HG03095 (cell line): ENCODE data around the gene TMEM181.
"Not testable (repeated sequence)": the region's sequence is repeated elsewhere in the genome, so short reads cannot be mapped to it uniquely, and the experiment has no call there.

Experiments
- ATAC-seq: cut with Tn5 transposase; IDR thresholded peaks from one replicate; pipeline ENCODE4 v1.9.1; 2021; ENCODE audit warnings: moderate library complexity; ENCODE audit not compliant: unreplicated experiment

Gene TMEM181

GRCh38 chr6:158536891-158537798 lies 22.7 kb upstream of the TMEM181 start:
- ATAC-seq = no peak

DNA sequence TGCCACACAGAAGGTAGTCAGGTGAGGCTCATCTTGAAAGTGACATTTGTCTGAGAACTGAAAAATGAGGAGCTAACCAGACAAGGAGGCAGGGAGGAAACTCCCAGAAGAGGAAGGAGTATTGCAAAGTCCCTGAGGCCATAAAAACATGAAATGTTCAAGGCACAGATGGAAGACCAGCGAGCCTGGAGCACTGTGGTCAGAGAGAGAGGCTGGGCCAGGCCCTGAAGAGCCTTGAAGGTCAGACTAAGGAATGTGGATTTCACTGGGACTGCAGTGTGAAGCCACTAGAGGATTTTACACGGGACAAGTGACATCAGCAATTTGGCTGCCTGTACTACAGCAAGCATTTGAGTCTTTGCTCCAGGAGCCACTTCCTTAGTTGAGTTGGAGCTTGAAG lies 21.1 kb upstream of the TMEM181 start:
- no peak for ATAC-seq

DNA sequence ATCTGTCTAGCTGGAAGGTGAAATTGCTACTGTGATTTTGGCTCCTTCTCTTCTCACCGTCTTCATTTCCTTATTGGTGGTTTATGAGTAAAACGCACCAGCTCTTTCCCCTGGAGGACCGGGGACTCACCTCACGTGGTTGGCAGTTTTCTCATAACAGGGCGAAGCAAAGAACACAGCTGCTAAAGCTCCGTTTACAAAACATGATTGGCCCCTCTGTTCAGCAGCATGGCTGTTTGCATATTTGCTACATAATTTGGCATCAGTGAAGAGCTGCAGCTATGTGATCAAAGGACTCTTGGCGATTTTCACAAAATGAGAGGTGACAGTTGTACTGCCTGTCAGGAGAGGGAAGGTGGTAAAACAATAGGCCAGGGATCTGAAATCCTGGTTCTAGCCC lies 20.5 kb upstream of the TMEM181 start:
- ATAC-seq = no peak

DNA sequence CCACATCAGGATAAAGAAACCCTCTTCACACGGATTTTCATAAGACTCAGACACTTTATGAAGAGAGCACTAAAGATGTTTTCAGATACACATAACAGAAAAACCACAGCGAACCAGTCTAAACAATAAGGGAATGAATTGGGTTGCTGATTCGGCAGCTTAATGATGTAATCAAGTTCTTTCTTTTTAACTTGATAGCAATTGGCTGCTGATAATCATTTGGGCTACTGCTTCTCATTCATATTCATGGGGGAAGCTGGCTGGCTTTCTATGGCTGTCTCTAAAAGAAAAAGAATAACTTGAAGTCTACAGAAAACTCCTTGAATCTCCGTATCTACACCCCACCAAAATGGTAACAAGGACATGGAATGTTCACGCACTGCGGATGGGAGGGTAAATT lies 20.0 kb upstream of the TMEM181 start:
- no peak for ATAC-seq

- no peak for ATAC-seq
These were observed 16.2 kb upstream of the TMEM181 start for GRCh38 chr6:158543606-158544185.

GRCh38 chr6:158544428-158544827 lies 15.5 kb upstream of the TMEM181 start:
- no peak for ATAC-seq

DNA sequence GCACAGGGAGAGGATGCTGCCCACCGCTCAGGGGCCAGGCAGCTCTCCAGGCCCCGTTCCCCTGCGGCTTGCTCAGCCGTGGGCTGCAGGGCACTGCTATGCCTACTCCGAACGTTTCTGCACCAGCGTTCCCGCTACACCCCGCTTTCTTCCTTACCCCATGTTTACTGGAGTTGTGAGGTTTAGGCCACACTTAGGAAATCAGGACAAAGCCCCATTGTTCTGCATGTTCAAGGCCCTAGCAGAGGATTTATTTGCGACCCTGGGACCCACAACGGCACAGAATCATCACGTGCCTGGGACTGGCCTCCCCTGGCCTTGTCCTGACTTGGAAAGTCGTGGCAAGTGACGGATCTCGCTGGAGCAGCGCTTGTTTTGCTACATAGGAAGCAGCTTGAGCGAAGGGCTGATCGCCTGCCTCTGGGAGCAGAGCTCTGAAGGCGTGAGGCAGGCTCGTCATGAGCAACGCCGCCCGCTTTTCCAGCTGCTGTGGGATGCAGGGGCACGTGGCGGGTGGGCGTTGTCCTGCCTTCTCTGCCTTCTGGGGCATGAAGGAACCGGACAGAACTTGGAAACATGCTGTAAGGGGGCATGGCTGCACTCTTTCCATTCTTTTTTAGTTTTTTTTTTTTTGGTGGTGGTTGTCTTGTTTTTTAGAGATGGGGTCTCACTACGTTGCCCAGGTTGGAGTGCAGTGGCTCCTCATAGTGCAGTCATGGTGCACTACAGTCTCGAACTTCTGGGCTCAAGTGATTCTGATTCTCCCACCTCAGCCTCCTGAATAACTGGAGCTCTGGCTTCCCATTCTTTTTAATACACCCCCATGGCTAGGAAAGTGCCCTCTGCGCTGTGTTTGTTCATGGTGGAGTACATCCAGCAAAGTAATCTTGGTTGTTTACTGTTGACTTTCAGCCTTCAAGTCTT lies 14.6 kb upstream of the TMEM181 start:
- ATAC-seq = no peak

DNA sequence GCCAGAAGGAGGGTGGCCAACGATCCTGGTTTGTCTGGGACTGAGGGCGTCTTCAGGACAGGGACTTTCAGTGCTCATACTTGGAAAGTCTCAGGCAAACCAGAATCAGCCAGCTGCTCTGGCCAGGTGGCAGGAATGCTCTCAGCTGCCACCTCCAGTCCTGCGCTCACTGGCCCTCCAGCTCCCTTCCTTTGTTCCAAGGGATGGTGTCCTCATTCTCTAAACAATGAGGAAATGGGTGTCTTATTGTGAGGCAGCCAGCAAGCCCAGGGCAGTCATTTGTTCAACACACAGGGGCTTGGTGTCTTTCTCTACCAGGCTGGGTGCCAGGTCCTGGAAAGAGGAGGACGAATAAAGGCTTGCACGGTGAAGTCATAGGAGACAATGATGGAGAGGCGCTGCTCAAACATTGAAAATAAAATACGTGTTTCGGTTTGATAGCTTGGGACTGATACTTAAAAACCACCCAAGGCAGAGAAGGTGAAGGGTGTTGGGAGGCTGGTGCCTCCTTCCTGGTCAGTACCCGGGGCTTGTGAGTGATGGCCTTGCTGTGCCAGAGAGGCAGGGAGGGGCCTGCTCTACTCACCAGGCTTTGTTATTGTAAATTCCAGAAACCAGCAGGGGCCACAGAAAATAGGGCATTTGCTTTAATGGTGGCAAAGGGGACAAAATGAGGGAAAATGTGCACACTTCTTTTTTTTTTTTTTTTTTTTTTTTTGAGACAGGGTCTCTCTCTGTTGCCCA lies 11.3 kb upstream of the TMEM181 start:
- ATAC-seq = no peak

- ATAC-seq = no peak
These were observed 7.7 kb upstream of the TMEM181 start for GRCh38 chr6:158552055-158552795.

DNA sequence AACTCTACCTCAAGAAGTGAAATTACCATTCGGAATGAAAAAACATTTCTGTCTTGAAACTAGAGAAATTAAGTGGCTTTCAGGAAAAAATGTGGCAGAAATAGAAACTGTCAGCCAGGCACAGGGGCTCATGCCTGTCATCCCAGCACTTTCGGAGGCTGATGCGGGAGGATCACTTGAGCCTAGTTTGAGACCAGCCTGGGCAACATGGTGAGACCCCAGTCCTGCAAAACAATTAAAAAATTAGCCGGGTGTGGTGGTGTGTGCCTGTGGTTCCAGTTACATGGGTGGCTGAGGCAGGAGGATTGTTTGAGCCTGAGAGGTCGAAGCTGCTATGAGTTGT lies 7.1 kb upstream of the TMEM181 start:
- ATAC-seq = no peak

DNA sequence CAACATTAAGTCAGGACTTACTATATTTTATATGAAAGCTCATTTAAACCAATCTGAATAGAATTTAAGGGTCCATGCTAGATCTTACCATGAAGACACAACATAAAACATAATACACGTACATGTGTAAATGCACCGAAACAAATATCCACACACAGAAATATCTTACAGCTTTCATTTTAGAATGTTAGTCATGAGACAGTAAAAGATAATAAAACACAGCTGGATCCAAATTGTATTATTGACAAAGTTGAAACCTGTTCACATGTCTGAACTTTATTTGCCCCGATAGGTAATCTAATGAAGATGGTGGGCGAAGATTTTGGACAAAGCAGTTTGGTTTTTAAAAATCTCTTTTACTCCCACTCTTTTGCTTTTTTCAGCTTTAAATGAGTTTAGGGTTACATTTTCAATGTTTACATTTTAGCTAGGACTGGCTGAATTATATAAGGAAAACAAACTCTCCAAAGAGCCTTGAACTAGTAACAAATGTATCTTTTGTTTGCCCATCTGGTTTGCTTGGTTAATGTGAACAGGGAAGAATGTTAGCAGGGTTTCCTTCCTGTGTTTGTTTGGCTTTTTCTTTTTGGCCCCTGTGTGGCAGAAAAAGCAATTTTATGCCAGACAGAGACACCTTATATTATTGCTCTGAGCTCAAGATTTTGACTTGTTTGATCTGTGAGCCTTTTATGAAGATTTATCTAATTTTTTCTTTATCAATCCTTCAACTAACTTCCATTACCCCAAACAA lies 5.1 kb upstream of the TMEM181 start:
- ATAC-seq = no peak

- no peak for ATAC-seq
These were observed 3.8 kb upstream of the TMEM181 start for GRCh38 chr6:158556113-158556512.

GRCh38 chr6:158557110-158557509 lies 2.8 kb upstream of the TMEM181 start:
- ATAC-seq = not testable (repeated sequence)

DNA sequence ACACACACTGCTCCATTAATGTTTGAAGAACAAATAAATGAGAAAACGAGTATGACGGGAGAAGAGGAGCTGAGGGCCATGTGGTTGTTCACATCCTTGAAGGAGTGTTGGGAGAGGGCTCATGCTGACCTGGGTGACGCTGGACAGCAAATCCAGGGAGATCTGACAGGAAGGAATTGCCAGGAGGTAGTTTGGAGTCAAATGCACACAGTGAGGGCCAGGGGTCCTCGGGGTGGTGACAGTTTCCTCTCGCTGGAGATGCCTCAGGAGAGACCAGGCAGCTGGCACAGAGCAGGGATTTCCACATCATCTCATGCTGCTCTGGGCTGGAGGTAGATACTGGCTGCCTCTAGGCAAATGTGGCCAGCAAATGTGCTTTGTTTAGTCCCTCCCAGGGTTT lies 2.0 kb upstream of the TMEM181 start:
- ATAC-seq = no peak

DNA sequence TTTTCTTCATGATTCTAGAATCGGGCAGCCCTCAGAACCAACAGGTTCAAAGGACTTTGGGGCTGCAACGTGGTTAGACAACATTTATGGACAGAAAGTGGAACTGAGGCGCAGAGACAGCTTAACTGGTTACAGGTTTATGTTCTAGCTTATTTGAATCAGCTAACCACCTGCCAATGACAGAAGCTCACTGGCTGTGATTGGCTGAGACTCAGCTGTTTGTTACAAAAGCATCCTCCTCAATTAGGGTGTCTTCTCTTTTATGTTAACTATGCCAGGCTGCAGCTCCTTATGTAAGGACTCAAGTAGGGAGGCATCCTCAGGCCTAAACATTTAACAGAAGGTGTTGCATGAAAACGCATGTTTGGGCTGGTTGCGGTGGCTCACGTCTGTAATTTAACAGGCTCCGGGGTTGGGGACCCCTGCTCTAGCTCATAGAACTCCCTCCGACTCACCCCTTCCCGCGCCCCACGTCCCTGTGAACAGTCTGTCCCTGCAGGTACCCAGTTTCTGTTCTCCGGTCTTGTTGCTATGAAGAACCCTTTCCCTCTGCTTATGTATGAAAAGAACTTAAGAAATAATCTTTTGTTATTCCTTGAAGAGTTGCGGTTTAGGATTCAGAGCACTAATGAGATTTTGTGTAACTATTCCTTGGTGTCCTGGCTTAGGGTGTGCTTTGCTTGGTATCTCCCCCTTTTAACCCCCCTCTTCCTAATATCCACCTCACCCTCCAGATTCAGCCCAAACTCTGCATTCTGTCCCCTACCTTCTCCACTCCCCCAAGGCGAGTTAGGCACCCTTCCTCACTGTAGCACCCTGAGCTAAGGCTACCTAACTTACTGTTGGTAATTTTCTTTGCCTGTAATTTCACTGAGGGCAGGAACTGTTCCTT lies 1.2 kb upstream of the TMEM181 start:
- no peak for ATAC-seq

DNA sequence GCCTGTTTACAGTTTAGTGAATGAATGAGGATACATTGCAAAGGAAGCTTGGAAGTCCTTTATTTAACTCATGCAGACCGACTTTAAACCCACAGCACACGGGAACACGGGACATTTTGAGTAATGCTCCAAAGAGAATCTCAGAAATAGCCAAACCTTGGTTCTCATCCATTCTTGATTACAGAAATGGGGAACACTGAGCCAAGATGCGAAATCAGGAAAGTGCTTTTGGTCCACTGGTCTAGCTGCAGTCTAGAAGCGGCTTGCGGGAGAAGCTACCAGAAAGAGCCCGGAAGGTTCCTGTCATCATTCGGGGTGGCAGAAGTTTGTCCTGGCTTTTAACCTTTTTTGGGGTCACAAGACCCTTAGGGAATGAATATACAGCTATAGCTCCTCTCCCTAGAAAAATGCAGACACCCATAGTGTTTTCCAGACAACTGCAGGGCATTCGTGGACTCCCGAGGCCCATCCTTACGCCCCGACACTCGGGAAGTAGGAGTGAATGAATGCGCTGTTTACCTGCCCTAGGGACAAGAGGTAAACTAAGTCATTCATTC lies 475 bp upstream of the TMEM181 start:
- no peak for ATAC-seq

- ATAC-seq = no peak
These were observed 987 bp downstream of the TMEM181 start for GRCh38 chr6:158560836-158561320.

DNA sequence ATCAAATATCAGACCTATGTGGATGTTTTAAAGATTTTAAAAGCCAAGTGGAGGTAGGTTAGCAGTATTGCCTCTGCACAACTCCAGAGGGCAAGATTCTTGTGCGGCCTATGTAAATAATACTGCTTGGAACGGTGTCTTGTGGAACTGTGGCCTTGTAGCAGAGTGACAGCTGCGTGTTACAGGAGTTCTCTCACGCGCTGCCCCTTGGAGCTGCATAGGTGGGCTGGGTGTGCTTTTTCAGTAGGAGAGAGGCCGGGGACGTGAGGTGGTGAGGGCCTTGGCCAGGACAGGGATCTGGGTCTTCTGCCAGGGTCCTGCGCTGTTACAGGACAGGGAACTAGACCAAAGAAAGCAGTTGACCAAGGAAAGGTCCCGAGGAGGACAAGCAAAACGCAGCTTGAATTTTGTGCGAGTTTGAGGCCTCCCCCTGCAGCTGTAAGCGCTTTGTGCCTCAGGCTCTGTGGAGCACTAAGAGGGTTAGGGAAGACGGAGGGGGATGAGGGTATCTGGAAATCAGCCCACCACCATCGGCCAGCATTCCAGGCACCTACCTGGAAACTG lies 1.5 kb downstream of the TMEM181 start:
- no peak for ATAC-seq
